Measurements from ENCODE around the gene MRNIP.

DNA sequence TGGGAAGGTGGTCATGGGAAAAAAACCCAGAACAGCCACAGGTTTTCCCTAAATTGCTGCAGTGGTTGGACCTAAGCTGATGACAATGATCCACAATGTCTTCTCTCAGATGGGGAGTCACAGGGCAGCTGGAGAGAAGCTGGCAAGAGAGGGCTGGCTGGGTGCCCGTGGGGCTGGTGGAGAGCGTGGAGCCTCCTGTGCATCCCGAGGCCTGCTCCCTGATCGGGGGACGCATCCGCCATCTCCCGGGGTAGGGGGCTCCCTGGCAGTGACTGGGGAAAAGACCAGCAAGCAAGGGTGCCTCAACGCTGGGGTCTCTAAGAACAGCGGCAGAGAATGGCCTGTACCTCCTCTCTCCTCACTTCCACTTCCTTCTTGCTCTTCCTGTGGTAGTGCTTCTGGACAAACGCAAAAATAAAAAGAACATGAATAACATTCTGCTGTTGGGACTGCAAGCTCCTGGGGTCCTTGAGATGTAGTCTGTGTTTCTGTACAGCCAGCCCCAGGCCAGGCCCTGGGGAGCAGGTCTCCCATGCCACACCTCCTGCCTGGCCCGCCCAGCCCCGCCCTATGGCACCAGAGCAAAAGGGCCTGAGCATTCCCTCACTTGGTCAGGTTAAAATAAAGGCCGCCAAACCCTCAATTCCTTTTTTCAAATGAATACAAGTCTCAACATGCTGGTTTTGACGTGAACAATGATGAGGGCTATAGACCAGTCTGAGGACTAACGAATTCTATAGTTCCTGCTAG, 7.0 kb upstream of the MRNIP start:
- TF ChIP-seq POLR2AphosphoS5 (IDR thresholded peaks at IDR 0.05) (no peak), POLR2A (IDR thresholded peaks at IDR 0.05) (no peak)
- TF ChIP-seq, protein P1, sequence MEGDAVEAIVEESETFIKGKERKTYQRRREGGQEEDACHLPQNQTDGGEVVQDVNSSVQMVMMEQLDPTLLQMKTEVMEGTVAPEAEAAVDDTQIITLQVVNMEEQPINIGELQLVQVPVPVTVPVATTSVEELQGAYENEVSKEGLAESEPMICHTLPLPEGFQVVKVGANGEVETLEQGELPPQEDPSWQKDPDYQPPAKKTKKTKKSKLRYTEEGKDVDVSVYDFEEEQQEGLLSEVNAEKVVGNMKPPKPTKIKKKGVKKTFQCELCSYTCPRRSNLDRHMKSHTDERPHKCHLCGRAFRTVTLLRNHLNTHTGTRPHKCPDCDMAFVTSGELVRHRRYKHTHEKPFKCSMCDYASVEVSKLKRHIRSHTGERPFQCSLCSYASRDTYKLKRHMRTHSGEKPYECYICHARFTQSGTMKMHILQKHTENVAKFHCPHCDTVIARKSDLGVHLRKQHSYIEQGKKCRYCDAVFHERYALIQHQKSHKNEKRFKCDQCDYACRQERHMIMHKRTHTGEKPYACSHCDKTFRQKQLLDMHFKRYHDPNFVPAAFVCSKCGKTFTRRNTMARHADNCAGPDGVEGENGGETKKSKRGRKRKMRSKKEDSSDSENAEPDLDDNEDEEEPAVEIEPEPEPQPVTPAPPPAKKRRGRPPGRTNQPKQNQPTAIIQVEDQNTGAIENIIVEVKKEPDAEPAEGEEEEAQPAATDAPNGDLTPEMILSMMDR (IDR thresholded peaks at IDR 0.05 in 8 of 11, conservative IDR thresholded peaks at IDR 0.05 in 3 of 11): no peak
